Measurements from ENCODE around the gene ZNF416. TPM values are rescaled to one million over a fixed set of nuclear protein-coding genes. Genes with fewer than 3 reads are reported as not detected.

The ZNF416 gene
- total RNA-seq, 1 experiment from 2014 or later = 8.7 TPM

DNA sequence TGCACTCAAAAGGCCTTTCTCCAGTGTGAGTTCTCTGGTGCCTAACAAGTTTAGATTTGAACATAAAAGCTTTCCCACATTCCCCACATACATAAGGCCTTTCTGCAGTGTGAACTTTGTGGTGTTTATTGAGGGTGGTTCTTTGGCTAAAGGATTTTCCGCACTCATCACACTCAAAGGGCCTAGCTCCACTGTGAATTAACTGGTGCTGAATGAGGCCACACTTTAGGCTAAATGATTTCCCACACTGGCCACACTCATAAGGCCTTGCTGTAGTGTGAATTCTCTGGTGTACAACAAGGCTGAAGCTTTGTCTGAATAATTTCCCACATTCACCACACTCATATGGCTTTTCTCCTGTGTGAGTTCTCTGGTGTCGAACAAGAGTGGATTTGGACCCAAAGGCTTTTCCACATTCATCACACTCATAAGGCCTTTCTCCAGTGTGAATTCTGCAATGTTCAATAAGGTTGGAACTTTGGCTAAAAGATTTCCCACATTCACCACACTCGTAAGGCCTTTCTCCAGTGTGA lies 6.2 kb downstream of the ZNF416 start:
- ATAC-seq = no peak

DNA sequence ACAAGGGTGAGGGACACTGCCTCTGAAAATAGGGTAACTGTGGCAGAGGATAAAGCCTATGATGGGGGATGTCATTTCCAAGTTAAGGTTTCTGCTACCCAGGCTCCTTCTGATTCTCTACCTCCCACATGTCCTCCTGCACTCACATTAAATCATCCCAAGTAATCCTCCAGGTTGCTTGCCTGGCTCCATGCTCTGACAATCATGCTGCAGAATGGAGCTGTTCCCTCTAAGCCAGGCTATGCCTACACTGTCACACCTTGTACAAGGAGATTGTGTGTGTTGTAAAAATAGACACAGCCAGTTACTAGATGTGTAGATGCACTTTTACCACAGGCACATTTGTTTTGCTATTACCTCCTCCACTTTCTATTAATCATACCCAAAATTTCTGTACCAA lies 8.0 kb downstream of the ZNF416 start:
- TF ChIP-seq, protein P1, sequence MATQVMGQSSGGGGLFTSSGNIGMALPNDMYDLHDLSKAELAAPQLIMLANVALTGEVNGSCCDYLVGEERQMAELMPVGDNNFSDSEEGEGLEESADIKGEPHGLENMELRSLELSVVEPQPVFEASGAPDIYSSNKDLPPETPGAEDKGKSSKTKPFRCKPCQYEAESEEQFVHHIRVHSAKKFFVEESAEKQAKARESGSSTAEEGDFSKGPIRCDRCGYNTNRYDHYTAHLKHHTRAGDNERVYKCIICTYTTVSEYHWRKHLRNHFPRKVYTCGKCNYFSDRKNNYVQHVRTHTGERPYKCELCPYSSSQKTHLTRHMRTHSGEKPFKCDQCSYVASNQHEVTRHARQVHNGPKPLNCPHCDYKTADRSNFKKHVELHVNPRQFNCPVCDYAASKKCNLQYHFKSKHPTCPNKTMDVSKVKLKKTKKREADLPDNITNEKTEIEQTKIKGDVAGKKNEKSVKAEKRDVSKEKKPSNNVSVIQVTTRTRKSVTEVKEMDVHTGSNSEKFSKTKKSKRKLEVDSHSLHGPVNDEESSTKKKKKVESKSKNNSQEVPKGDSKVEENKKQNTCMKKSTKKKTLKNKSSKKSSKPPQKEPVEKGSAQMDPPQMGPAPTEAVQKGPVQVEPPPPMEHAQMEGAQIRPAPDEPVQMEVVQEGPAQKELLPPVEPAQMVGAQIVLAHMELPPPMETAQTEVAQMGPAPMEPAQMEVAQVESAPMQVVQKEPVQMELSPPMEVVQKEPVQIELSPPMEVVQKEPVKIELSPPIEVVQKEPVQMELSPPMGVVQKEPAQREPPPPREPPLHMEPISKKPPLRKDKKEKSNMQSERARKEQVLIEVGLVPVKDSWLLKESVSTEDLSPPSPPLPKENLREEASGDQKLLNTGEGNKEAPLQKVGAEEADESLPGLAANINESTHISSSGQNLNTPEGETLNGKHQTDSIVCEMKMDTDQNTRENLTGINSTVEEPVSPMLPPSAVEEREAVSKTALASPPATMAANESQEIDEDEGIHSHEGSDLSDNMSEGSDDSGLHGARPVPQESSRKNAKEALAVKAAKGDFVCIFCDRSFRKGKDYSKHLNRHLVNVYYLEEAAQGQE (IDR thresholded peaks at IDR 0.05; ENCODE audit: insufficient read depth in 1 of 2, low read depth in 2 of 2, low read length in 1 of 2) = no peak
- no peak for TF ChIP-seq TCF7L2 (IDR thresholded peaks at IDR 0.05; ENCODE audit: low read depth, low read length)
- no peak for TF ChIP-seq POLR2AphosphoS5 (IDR thresholded peaks at IDR 0.05; ENCODE audit: low read depth, low read length)
- no peak for TF ChIP-seq SIN3A (IDR thresholded peaks at IDR 0.05; ENCODE audit: borderline replicate concordance, insufficient read depth, low read depth, low read length)
- TF ChIP-seq, protein P2, sequence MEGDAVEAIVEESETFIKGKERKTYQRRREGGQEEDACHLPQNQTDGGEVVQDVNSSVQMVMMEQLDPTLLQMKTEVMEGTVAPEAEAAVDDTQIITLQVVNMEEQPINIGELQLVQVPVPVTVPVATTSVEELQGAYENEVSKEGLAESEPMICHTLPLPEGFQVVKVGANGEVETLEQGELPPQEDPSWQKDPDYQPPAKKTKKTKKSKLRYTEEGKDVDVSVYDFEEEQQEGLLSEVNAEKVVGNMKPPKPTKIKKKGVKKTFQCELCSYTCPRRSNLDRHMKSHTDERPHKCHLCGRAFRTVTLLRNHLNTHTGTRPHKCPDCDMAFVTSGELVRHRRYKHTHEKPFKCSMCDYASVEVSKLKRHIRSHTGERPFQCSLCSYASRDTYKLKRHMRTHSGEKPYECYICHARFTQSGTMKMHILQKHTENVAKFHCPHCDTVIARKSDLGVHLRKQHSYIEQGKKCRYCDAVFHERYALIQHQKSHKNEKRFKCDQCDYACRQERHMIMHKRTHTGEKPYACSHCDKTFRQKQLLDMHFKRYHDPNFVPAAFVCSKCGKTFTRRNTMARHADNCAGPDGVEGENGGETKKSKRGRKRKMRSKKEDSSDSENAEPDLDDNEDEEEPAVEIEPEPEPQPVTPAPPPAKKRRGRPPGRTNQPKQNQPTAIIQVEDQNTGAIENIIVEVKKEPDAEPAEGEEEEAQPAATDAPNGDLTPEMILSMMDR (IDR thresholded peaks at IDR 0.05) = no peak
- no peak for ATAC-seq
- Histone ChIP-seq H3K36me3 (ENCODE audit: control insufficient read depth, insufficient read depth, low read length) (peaks cover 5% of the 10 kb centered on the region), H3K4me1 (ENCODE audit: control insufficient read depth, insufficient read depth, low read length) (no peaks in the 10 kb centered on the region), H3K27me3 (ENCODE audit: control insufficient read depth, insufficient read depth, low read length) (no peaks in the 10 kb centered on the region), H3K4me3 (ENCODE audit: low read depth in 2 of 2, low read length in 2 of 2) (no peak overlapping the region), H3K9me3 (ENCODE audit: control insufficient read depth, insufficient read depth, low read depth, low read length) (peaks cover 85% of the 10 kb centered on the region), H3K27ac (ENCODE audit: low read length) (no peak overlapping the region)
- no TSS peak for BruUV-seq (replicated peaks)
- in situ Hi-C loops (cut with HindIII; ENCODE audit: low pct_unique_long_range_greater_than_20kb, low sequenced_read_pairs) (no loop called here), intact Hi-C loops (cut with micrococcal nuclease; ENCODE audit: unreplicated experiment) (no loop called here)
- no peak for DNase-seq (ENCODE audit: low read depth, low spot score)
- CTCF ChIA-PET = no interaction called here
- POLR2A ChIA-PET = interaction anchor here (0.6 kb wide), 1 partner anchor 1057 kb away, joined by 3 read pairs; no protein-coding TSS in a partner anchor

More for the DNA sequence above, 6.2 kb downstream of the ZNF416 start:
- CTCF ChIA-PET = no interaction called here
- H3K9me3 ChIP-seq (ENCODE audit: control insufficient read depth, insufficient read depth, low read depth, low read length) = peaks cover 85% of the 10 kb centered on the region
- H3K27me3 ChIP-seq (ENCODE audit: control insufficient read depth, insufficient read depth, low read length) = no peaks in the 10 kb centered on the region
- intact Hi-C loops (cut with micrococcal nuclease; ENCODE audit: unreplicated experiment) = no loop called here
- no peak overlapping the region for H3K4me3 ChIP-seq (ENCODE audit: low read depth in 2 of 2, low read length in 2 of 2)
- TSS peak; percentile 11 for BruUV-seq (replicated peaks)
- no peak overlapping the region for H3K27ac ChIP-seq (ENCODE audit: low read length)
- H3K4me1 ChIP-seq (ENCODE audit: control insufficient read depth, insufficient read depth, low read length) = no peaks in the 10 kb centered on the region
- peaks cover 5% of the 10 kb centered on the region for H3K36me3 ChIP-seq (ENCODE audit: control insufficient read depth, insufficient read depth, low read length)
- POLR2A ChIA-PET = no interaction called here
- in situ Hi-C loops (cut with HindIII; ENCODE audit: low pct_unique_long_range_greater_than_20kb, low sequenced_read_pairs) = no loop called here
- DNase-seq (ENCODE audit: low read depth, low spot score) = no peak
- TF ChIP-seq POLR2AphosphoS5 (IDR thresholded peaks at IDR 0.05; ENCODE audit: low read depth, low read length) = no peak
- TF ChIP-seq SIN3A (IDR thresholded peaks at IDR 0.05; ENCODE audit: borderline replicate concordance, insufficient read depth, low read depth, low read length) = no peak
- no peak for TF ChIP-seq TCF7L2 (IDR thresholded peaks at IDR 0.05; ENCODE audit: low read depth, low read length)
- TF ChIP-seq, protein P1 (IDR thresholded peaks at IDR 0.05; ENCODE audit: insufficient read depth in 1 of 2, low read depth in 2 of 2, low read length in 1 of 2) = no peak
- TF ChIP-seq, protein P2 (IDR thresholded peaks at IDR 0.05) = no peak

Measured in Panc1 (cell line).